ENCODE measurements around the gene LRP5.

Gene LRP5

DNA sequence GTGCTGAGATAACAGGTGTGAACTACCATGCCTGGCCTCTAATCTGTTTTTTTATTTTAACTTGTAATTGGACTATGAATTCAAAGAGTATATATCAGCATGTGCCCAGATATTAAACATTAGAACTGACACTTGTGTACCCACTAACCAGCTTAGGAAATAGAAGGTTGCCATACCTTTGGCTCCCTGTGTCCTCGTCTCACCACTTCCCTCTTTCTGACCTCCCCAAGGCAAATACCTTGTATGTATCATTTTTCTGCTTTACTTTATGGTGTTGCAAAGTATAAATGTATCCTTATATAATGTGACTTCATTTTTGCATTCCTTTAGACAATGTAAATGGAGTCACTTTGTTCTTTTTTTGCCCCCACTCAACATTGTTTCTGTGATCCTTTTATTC, 157.3 kb downstream of the LRP5 start:
- Histone ChIP-seq H3K79me1 (ENCODE audit: low read depth, low read length) (peaks cover 6% of the 10 kb centered on the region), H3K14ac (ENCODE audit: low read length) (no peak overlapping the region), H2AK5ac (ENCODE audit: low read depth, low read length) (no peak overlapping the region), H3K27me3 (ENCODE audit: control insufficient read depth in 3 of 3, insufficient read depth in 3 of 3, low read depth in 1 of 3, low read length in 3 of 3) (no peaks in the 10 kb centered on the region), H3K4me3 (ENCODE audit: low read length in 2 of 2) (no peak overlapping the region), H3K9me3 (replicated peaks in 1 of 2; ENCODE audit: control insufficient read depth in 2 of 2, insufficient read depth in 1 of 2, low read depth in 1 of 2, low read length in 2 of 2) (peaks cover 12 to 35% of the 10 kb centered on the region in 2 donors), H3K4me1 (ENCODE audit: control insufficient read depth in 2 of 2, insufficient read depth in 1 of 2, low read depth in 1 of 2, low read length in 2 of 2) (peaks cover 4 to 15% of the 10 kb centered on the region in 2 donors), H2BK5ac (ENCODE audit: low read length) (no peak overlapping the region), H2BK120ac (ENCODE audit: low read depth, low read length) (no peak overlapping the region), H4K8ac (ENCODE audit: low read depth, low read length) (no peak overlapping the region), H2BK15ac (ENCODE audit: low read length) (no peak overlapping the region), H3K9ac (ENCODE audit: low read depth, low read length, poor library complexity) (no peak overlapping the region), H3K27ac (replicated peaks; ENCODE audit: low read length) (no peak overlapping the region), H3K18ac (ENCODE audit: low read length) (no peak overlapping the region), H3K4ac (ENCODE audit: low read length) (no peak overlapping the region), H3K4me2 (ENCODE audit: insufficient read depth, low read length, poor library complexity, severe bottlenecking) (no peak overlapping the region), H3K23ac (ENCODE audit: low read depth, low read length, poor library complexity) (no peak overlapping the region), H3K36me3 (replicated peaks in 1 of 2; ENCODE audit: control insufficient read depth in 2 of 2, insufficient read depth in 2 of 2, low read length in 2 of 2) (peaks cover 15 to 81% of the 10 kb centered on the region in 2 donors), H4K91ac (ENCODE audit: low read depth, low read length, poor library complexity) (no peak overlapping the region), H2BK12ac (ENCODE audit: low read length) (no peak overlapping the region), H2AFZ (ENCODE audit: low read length) (no peak overlapping the region)
- DNase-seq (ENCODE audit: low spot score), result no peak
- WGBS, 2 donors (ENCODE audit: extremely low coverage in 2 of 2, insufficient read length in 2 of 2, insufficient replicate concordance in 1 of 2), result no CpG with 5 or more reads among the region's 1 CpG

DNA sequence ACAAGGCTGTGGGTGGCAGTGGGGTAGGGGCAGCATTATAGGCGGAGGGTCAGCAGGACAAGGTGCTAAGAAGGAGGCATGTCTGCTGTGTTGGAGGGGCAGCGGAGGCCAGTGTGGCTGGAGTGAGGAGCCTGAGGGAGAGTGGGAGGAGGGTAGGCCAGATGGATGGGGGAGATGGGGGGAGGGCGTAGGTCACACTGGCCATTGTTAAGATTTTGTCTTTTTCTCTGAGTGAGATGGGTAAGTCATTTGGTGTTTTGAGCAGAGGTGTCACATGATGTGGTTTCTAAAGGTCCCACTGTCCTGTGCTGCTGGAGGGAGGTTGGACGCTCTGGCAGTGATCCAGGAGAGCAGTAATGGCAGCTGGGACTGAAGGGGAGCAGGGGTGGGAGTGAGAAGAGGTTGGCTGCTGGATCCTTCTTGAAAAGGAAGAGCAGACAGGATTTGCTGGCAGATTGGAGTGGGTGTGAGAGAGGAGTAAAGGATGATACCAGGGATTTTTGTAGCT, 158.0 kb downstream of the LRP5 start:
- DNase-seq (ENCODE audit: low spot score), result no peak
- no CpG with 5 or more reads among the region's 4 CpGs for WGBS, 2 donors (ENCODE audit: extremely low coverage in 2 of 2, insufficient read length in 2 of 2, insufficient replicate concordance in 1 of 2)
- H2BK120ac ChIP-seq (ENCODE audit: low read depth, low read length), result no peak overlapping the region

DNA sequence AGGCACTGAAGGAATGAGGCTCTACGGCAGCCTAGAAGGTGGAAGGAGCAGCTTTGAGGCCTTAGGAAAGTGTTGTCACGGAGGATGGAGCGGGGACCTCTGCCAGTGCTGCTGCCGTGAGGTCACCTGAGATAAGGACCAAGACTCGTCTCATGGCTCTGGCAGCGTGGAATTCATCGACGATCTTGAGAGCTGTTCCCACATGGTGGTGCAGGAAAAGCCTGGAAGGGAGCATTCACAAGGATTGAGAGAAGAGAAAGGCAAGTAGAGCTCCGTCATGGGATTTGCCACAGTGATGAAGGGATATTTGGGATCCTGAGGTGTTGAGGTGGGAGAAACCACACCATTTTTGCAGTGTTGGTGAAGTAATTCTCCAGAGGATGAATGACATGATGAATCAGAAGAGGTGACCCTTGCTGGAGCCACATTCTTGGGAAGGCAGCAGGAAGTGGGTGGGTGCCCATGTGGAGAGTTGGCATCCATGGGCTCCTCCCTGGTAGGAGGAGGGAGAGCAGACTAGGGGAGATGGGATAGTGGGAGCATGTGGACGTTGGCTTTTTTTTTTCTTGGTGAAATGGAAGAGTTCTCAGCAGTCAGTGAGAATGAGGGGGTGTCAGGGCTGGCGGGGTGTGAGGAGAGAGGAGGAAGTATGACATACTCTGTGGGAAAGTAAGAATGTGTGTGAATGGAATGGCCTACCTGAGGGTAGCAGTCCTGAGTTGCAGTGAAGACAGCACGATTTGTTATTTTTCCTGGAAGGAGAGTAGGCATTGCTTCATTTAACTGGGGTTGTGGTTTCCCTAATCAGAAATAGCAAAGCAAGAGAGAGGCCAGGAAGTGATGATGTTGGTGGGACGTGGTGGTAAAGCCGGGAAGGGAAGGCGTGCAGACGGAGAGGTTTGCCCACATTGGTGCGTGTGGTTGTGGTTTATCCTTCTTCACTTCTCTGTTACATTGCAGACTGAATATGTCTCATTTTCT, 159.3 kb downstream of the LRP5 start:
- Histone ChIP-seq H2BK120ac (ENCODE audit: low read depth, low read length) (no peak overlapping the region), H3K18ac (ENCODE audit: low read length) (no peak overlapping the region), H3K23ac (ENCODE audit: low read depth, low read length, poor library complexity) (no peak overlapping the region), H3K36me3 (replicated peaks in 1 of 2; ENCODE audit: control insufficient read depth in 2 of 2, insufficient read depth in 2 of 2, low read length in 2 of 2) (peaks cover 15 to 71% of the 10 kb centered on the region in 2 donors), H3K4me2 (ENCODE audit: insufficient read depth, low read length, poor library complexity, severe bottlenecking) (no peak overlapping the region), H2AFZ (ENCODE audit: low read length) (no peak overlapping the region), H2BK15ac (ENCODE audit: low read length) (no peak overlapping the region), H3K27me3 (ENCODE audit: control insufficient read depth in 3 of 3, insufficient read depth in 3 of 3, low read depth in 1 of 3, low read length in 3 of 3) (no peaks in the 10 kb centered on the region), H3K27ac (replicated peaks; ENCODE audit: low read length) (no peak overlapping the region), H2BK5ac (ENCODE audit: low read length) (no peak overlapping the region), H2BK12ac (ENCODE audit: low read length) (no peak overlapping the region), H3K4ac (ENCODE audit: low read length) (no peak overlapping the region), H3K9me3 (replicated peaks in 1 of 2; ENCODE audit: control insufficient read depth in 2 of 2, insufficient read depth in 1 of 2, low read depth in 1 of 2, low read length in 2 of 2) (peaks cover 12 to 31% of the 10 kb centered on the region in 2 donors), H3K4me3 (ENCODE audit: low read length in 2 of 2) (no peak overlapping the region), H3K4me1 (ENCODE audit: control insufficient read depth in 2 of 2, insufficient read depth in 1 of 2, low read depth in 1 of 2, low read length in 2 of 2) (peaks cover 4 to 15% of the 10 kb centered on the region in 2 donors), H3K9ac (ENCODE audit: low read depth, low read length, poor library complexity) (no peak overlapping the region), H2AK5ac (ENCODE audit: low read depth, low read length) (no peak overlapping the region), H4K8ac (ENCODE audit: low read depth, low read length) (no peak overlapping the region), H3K79me1 (ENCODE audit: low read depth, low read length) (peaks cover 6% of the 10 kb centered on the region), H4K91ac (ENCODE audit: low read depth, low read length, poor library complexity) (no peak overlapping the region), H3K14ac (ENCODE audit: low read length) (no peak overlapping the region)
- no peak for DNase-seq (ENCODE audit: low spot score)
- WGBS, 2 donors (ENCODE audit: extremely low coverage in 2 of 2, insufficient read length in 2 of 2, insufficient replicate concordance in 1 of 2), result no CpG with 5 or more reads among the region's 17 CpGs

More for the DNA sequence above, 158.0 kb downstream of the LRP5 start:
- Histone ChIP-seq H3K4me3 (ENCODE audit: low read length in 2 of 2) (no peak overlapping the region), H3K9me3 (replicated peaks in 1 of 2; ENCODE audit: control insufficient read depth in 2 of 2, insufficient read depth in 1 of 2, low read depth in 1 of 2, low read length in 2 of 2) (peaks cover 12 to 36% of the 10 kb centered on the region in 2 donors), H4K8ac (ENCODE audit: low read depth, low read length) (no peak overlapping the region), H3K4me2 (ENCODE audit: insufficient read depth, low read length, poor library complexity, severe bottlenecking) (no peak overlapping the region), H3K14ac (ENCODE audit: low read length) (no peak overlapping the region), H3K27me3 (ENCODE audit: control insufficient read depth in 3 of 3, insufficient read depth in 3 of 3, low read depth in 1 of 3, low read length in 3 of 3) (no peaks in the 10 kb centered on the region), H3K27ac (replicated peaks; ENCODE audit: low read length) (no peak overlapping the region), H3K9ac (ENCODE audit: low read depth, low read length, poor library complexity) (no peak overlapping the region), H2AK5ac (ENCODE audit: low read depth, low read length) (no peak overlapping the region), H3K23ac (ENCODE audit: low read depth, low read length, poor library complexity) (no peak overlapping the region), H2BK12ac (ENCODE audit: low read length) (no peak overlapping the region), H3K79me1 (ENCODE audit: low read depth, low read length) (peaks cover 6% of the 10 kb centered on the region), H2AFZ (ENCODE audit: low read length) (no peak overlapping the region), H3K36me3 (replicated peaks in 1 of 2; ENCODE audit: control insufficient read depth in 2 of 2, insufficient read depth in 2 of 2, low read length in 2 of 2) (peaks cover 15 to 78% of the 10 kb centered on the region in 2 donors), H2BK5ac (ENCODE audit: low read length) (no peak overlapping the region), H3K4me1 (ENCODE audit: control insufficient read depth in 2 of 2, insufficient read depth in 1 of 2, low read depth in 1 of 2, low read length in 2 of 2) (peaks cover 4 to 15% of the 10 kb centered on the region in 2 donors), H2BK15ac (ENCODE audit: low read length) (no peak overlapping the region), H4K91ac (ENCODE audit: low read depth, low read length, poor library complexity) (no peak overlapping the region), H3K18ac (ENCODE audit: low read length) (peak overlapping the region; percentile 1), H3K4ac (ENCODE audit: low read length) (no peak overlapping the region)

DNA sequence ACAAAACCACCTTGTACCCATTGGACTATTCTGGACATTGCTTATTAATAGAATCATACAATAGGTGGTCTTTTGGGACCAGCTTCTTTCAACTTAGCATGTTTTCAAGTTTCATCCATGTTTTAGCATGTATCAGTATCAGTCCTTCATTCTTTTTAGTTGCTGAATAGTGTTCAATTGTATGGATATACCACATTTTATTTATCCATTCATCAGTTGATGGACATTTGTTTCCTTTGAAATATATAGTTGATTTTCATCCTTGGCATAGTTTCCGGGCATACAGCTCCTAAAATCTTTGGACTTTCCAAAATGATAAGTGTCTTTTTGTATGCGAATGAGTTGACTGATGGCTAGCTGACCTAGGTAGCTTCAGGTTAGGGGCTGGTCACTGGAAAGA, 160.4 kb downstream of the LRP5 start:
- no peak overlapping the region for H3K4ac ChIP-seq (ENCODE audit: low read length)
- H3K27me3 ChIP-seq (ENCODE audit: control insufficient read depth in 3 of 3, insufficient read depth in 3 of 3, low read depth in 1 of 3, low read length in 3 of 3), result no peaks in the 10 kb centered on the region
- peaks cover 4 to 15% of the 10 kb centered on the region in 2 donors for H3K4me1 ChIP-seq (ENCODE audit: control insufficient read depth in 2 of 2, insufficient read depth in 1 of 2, low read depth in 1 of 2, low read length in 2 of 2)
- H3K23ac ChIP-seq (ENCODE audit: low read depth, low read length, poor library complexity), result no peak overlapping the region
- peaks cover 16 to 40% of the 10 kb centered on the region in 2 donors for H3K9me3 ChIP-seq (replicated peaks in 1 of 2; ENCODE audit: control insufficient read depth in 2 of 2, insufficient read depth in 1 of 2, low read depth in 1 of 2, low read length in 2 of 2)
- H3K4me2 ChIP-seq (ENCODE audit: insufficient read depth, low read length, poor library complexity, severe bottlenecking), result no peak overlapping the region
- no CpG with 5 or more reads among the region's 2 CpGs for WGBS, 2 donors (ENCODE audit: extremely low coverage in 2 of 2, insufficient read length in 2 of 2, insufficient replicate concordance in 1 of 2)
- no peak overlapping the region for H3K9ac ChIP-seq (ENCODE audit: low read depth, low read length, poor library complexity)
- no peak overlapping the region for H4K91ac ChIP-seq (ENCODE audit: low read depth, low read length, poor library complexity)
- peaks cover 20 to 72% of the 10 kb centered on the region in 2 donors for H3K36me3 ChIP-seq (replicated peaks in 1 of 2; ENCODE audit: control insufficient read depth in 2 of 2, insufficient read depth in 2 of 2, low read length in 2 of 2)
- H2BK5ac ChIP-seq (ENCODE audit: low read length), result no peak overlapping the region
- H3K14ac ChIP-seq (ENCODE audit: low read length), result no peak overlapping the region
- H3K79me1 ChIP-seq (ENCODE audit: low read depth, low read length), result peaks cover 5% of the 10 kb centered on the region
- no peak overlapping the region for H2AK5ac ChIP-seq (ENCODE audit: low read depth, low read length)
- no peak for DNase-seq (ENCODE audit: low spot score)
- H2AFZ ChIP-seq (ENCODE audit: low read length), result no peak overlapping the region
- H2BK120ac ChIP-seq (ENCODE audit: low read depth, low read length), result no peak overlapping the region
- no peak overlapping the region for H3K27ac ChIP-seq (replicated peaks; ENCODE audit: low read length)
- no peak overlapping the region for H4K8ac ChIP-seq (ENCODE audit: low read depth, low read length)
- H2BK12ac ChIP-seq (ENCODE audit: low read length), result no peak overlapping the region
- no peak overlapping the region for H2BK15ac ChIP-seq (ENCODE audit: low read length)
- no peak overlapping the region for H3K4me3 ChIP-seq (ENCODE audit: low read length in 2 of 2)
- H3K18ac ChIP-seq (ENCODE audit: low read length), result no peak overlapping the region

Data from neuronal stem cell (in vitro differentiated cells).